B cell (primary cell): ENCODE results near the gene HIRA. TPM values are rescaled to one million over a fixed set of nuclear protein-coding genes. Genes with fewer than 3 reads are reported as not detected.

Source experiments
- ATAC-seq: fragments of 200-7000 bp; cut with Tn5 transposase; one replicate; pipeline ENCODE4 v1.10.0; 2021; ENCODE audit warnings: low read depth, mild to moderate bottlenecking, moderate number of reproducible peaks, moderate library complexity
- CTCF ChIA-PET: fragments of 350-600 bp; sonication (Branson Sonifier 250); formaldehyde crosslinking; loops from one replicate; lab custom pipeline; 2021; ENCODE audit warnings: antibody characterized with exemption, inconsistent platforms; lab: Charles Lee
- POLR2A ChIA-PET: fragments of 350-600 bp; sonication (Branson Sonifier 250); formaldehyde crosslinking; loops from one replicate; lab custom pipeline; 2021; ENCODE audit warnings: antibody characterized with exemption; lab: Charles Lee
- DNase-seq: peaks from one replicate; pipeline ENCODE4 v3.0.0; 2013
- H2AFZ ChIP-seq: 2 replicates; pipeline ENCODE4 v1.6.1; 2012; ENCODE audit warnings: mild to moderate bottlenecking, low read depth, low read length; ENCODE audit not compliant: insufficient read depth, poor library complexity, severe bottlenecking
- H3K27ac ChIP-seq, 2 donors: 1 replicate in 1 of 2; 2 replicates in 1 of 2; pipeline ENCODE4 v1.5.1; 2012 to 2013; ENCODE audit warnings: low read length in 2 of 2, mild to moderate bottlenecking in 2 of 2, moderate library complexity in 1 of 2
- H3K27me3 ChIP-seq, 4 experiments: fragments of 200-600 bp in 1 of 4; sonication (generic) in 1 of 4; replicated peaks in 1 of 4; 1 replicate in 2 of 4; 2 replicates in 2 of 4; pipeline versions ENCODE4 v1.6.1 to v1.7.0; 2013 to 2016; ENCODE audit warnings: low read length in 3 of 4, mild to moderate bottlenecking in 2 of 4, mixed read lengths in 1 of 4, moderate library complexity in 1 of 4; ENCODE audit not compliant: insufficient read depth in 4 of 4, control insufficient read depth in 3 of 4; ENCODE audit errors: control extremely low read depth in 1 of 4
- H3K36me3 ChIP-seq, 2 experiments: replicated peaks in 1 of 2; 1 replicate in 1 of 2; 2 replicates in 1 of 2; pipeline versions ENCODE4 v1.6.1 to v1.7.1; 2013; ENCODE audit warnings: low read length in 1 of 2; ENCODE audit not compliant: insufficient read depth in 2 of 2, control insufficient read depth in 1 of 2; ENCODE audit errors: control extremely low read depth in 1 of 2, extremely low read depth in 1 of 2
- H3K4me1 ChIP-seq, 2 donors: fragments of 200-600 bp in 1 of 2; sonication (generic) in 1 of 2; 1 replicate in 1 of 2; 2 replicates in 1 of 2; pipeline versions ENCODE4 v1.5.1 to v1.6.1; 2013 to 2017; ENCODE audit warnings: low read length in 2 of 2; ENCODE audit not compliant: control insufficient read depth in 2 of 2, insufficient read depth in 2 of 2
- H3K4me2 ChIP-seq: replicated peaks from 2 replicates; pipeline ENCODE3; 2012; ENCODE audit warnings: mild to moderate bottlenecking, low read depth, low read length; ENCODE audit not compliant: poor library complexity, severe bottlenecking
- H3K4me3 ChIP-seq, 5 experiments: fragments of 200-600 bp in 1 of 5; sonication (generic) in 1 of 5; 1 replicate in 3 of 5; 2 replicates in 2 of 5; pipeline versions ENCODE4 v1.5.1 to v1.7.0; 2011 to 2016; ENCODE audit warnings: low read length in 4 of 5, mild to moderate bottlenecking in 4 of 5, low read depth in 2 of 5, control low read depth in 1 of 5, moderate library complexity in 1 of 5; ENCODE audit not compliant: insufficient read depth in 1 of 5; ENCODE audit errors: control extremely low read depth in 1 of 5, extremely low read depth in 1 of 5
- H3K79me2 ChIP-seq: fragments of 200-600 bp; sonication (generic); one replicate; pipeline ENCODE4 v1.6.0; 2016; ENCODE audit warnings: low read length; ENCODE audit not compliant: control insufficient read depth, insufficient read depth
- H3K9ac ChIP-seq: fragments of 200-600 bp; sonication (generic); 2 replicates; pipeline ENCODE4 v1.6.1; 2017; ENCODE audit warnings: mild to moderate bottlenecking, low read length, moderate library complexity
- H3K9me3 ChIP-seq, 3 donors: one replicate each; pipeline versions ENCODE4 v1.6.1 to v1.7.1; 2013; ENCODE audit warnings: low read length in 2 of 3; ENCODE audit not compliant: control insufficient read depth in 2 of 3, insufficient read depth in 1 of 3; ENCODE audit errors: control extremely low read depth in 1 of 3
- H4K20me1 ChIP-seq: 2 replicates; pipeline ENCODE4 v1.6.0; 2012; ENCODE audit warnings: mild to moderate bottlenecking, low read length; ENCODE audit not compliant: insufficient read depth, control insufficient read depth, poor library complexity, severe bottlenecking
- H3K27ac Mint-ChIP-seq: one replicate; pipeline ENCODE4 v1.8.0; 2021; ENCODE audit warnings: mixed read lengths
- H3K27me3 Mint-ChIP-seq: one replicate; pipeline ENCODE4 v1.8.0; 2021; ENCODE audit warnings: mixed read lengths
- H3K4me1 Mint-ChIP-seq: one replicate; pipeline ENCODE4 v1.8.0; 2021; ENCODE audit warnings: mixed read lengths
- H3K4me3 Mint-ChIP-seq: one replicate; pipeline ENCODE4 v1.8.0; 2021; ENCODE audit warnings: mixed read lengths
- H3K9me3 Mint-ChIP-seq: one replicate; pipeline ENCODE4 v1.8.0; 2022; ENCODE audit warnings: mixed read lengths; ENCODE audit not compliant: insufficient read depth
- EZH2 ChIP-seq: IDR thresholded peaks from 2 replicates; pipeline ENCODE4 v1.6.1; 2012; ENCODE audit warnings: borderline replicate concordance, low read depth, mild to moderate bottlenecking, moderate library complexity, low read length; ENCODE audit not compliant: insufficient read depth, poor library complexity, severe bottlenecking
- whole genome bisulfite sequencing: methylation state at CpG from one replicate; pipeline ENCODE4 v1.1.5; 2013; ENCODE audit warnings: missing lambda C conversion rate; ENCODE audit not compliant: insufficient coverage; 5-methylcytosine and 5-hydroxymethylcytosine counted together
- intact Hi-C: fragments of 100-400 bp; cut with micrococcal nuclease; formaldehyde crosslinking; loops from one replicate; pipeline ENCODE4 v1.10.0; 2022
- polyA plus RNA-seq: library from polyadenylated mRNA; depleted of rRNA; stranded (reverse); fragments of >200 nt; gene quantifications from 2 replicates; pipeline ENCODE4 v1.2.3, GENCODE V29; 2012
- total RNA-seq, 2 donors: library from RNA; stranded (reverse); fragments of 120-200 nt in 1 of 2; gene quantifications; 1 replicate in 1 of 2; 2 replicates in 1 of 2; pipeline versions ENCODE4 v1.2.3 to v1.2.4, GENCODE V29; 2013 to 2022
- TF ChIP-seq, protein P1 (sequence below): fragments of 200-600 bp; IDR thresholded peaks from one replicate; pipeline ENCODE4 v1.8.0; 2022; ENCODE audit warnings: antibody characterized with exemption, mild to moderate bottlenecking

HIRA gene
- total and polyA plus RNA-seq, 2 donors (not counting 1 experiment from before 2014, with no cell fraction given), result 28.3 to 34.5 TPM

DNA sequence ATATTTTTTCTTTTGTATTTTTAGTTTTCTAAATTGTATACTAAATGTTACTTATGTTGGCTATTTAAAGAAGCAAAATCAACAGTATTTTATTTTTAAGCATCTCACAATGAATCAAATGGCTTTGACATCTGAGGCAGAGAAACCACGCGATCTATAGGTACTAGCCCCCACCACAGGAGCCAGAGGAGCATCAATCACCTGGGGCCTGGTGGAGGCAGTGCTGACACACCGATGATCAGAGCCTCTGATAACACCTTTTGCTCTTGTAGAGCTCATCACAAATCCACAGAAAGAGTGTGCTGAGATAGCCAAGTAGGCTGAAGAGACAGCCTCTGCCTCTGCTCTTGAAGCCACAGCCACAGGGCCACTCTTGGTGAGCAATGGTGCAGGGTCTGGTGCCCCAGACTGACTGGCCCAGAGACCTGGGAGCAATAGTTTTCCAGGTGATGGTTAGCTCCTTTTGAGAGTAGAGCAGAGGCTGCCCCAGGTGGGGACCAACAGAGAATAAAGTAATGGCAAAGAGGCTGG lies 25.2 kb downstream of the HIRA start:
- WGBS, result 94% methylated on average over 3 of the region's 3 CpGs
- no peaks in the 10 kb centered on the region for H3K27me3 Mint-ChIP-seq
- no peaks in the 10 kb centered on the region for H3K27me3 ChIP-seq
- H3K9ac ChIP-seq, result no peak overlapping the region
- intact Hi-C loops, result no loop called here
- H3K9me3 ChIP-seq, result no peaks in the 10 kb centered on the region
- ATAC-seq (no peak), DNase-seq (no peak)
- peaks cover 6 to 8% of the 10 kb centered on the region in 2 donors for H3K4me1 ChIP-seq
- no peak overlapping the region for H3K27ac ChIP-seq
- no peaks in the 10 kb centered on the region for H3K79me2 ChIP-seq
- peaks cover 15% of the 10 kb centered on the region for H3K4me1 Mint-ChIP-seq
- no peak overlapping the region for H3K4me3 ChIP-seq
- TF ChIP-seq, protein P1, sequence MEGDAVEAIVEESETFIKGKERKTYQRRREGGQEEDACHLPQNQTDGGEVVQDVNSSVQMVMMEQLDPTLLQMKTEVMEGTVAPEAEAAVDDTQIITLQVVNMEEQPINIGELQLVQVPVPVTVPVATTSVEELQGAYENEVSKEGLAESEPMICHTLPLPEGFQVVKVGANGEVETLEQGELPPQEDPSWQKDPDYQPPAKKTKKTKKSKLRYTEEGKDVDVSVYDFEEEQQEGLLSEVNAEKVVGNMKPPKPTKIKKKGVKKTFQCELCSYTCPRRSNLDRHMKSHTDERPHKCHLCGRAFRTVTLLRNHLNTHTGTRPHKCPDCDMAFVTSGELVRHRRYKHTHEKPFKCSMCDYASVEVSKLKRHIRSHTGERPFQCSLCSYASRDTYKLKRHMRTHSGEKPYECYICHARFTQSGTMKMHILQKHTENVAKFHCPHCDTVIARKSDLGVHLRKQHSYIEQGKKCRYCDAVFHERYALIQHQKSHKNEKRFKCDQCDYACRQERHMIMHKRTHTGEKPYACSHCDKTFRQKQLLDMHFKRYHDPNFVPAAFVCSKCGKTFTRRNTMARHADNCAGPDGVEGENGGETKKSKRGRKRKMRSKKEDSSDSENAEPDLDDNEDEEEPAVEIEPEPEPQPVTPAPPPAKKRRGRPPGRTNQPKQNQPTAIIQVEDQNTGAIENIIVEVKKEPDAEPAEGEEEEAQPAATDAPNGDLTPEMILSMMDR, result no peak
- no peak for TF ChIP-seq EZH2
- H4K20me1 ChIP-seq, result peaks cover 12% of the 10 kb centered on the region
- no peak overlapping the region for H3K4me2 ChIP-seq
- no peak overlapping the region for H3K27ac Mint-ChIP-seq
- no peak overlapping the region for H3K4me3 Mint-ChIP-seq
- ChIA-PET POLR2A (no interaction called here), CTCF (interaction anchor here (0.7 to 1.1 kb wide), 2 partner anchors 16 to 22 kb away, joined by 3 read pairs; no protein-coding TSS in a partner anchor)
- H3K9me3 Mint-ChIP-seq, result no peaks in the 10 kb centered on the region
- no peak overlapping the region for H2AFZ ChIP-seq
- peaks cover 0 to 68% of the 10 kb centered on the region in 2 experiments for H3K36me3 ChIP-seq

DNA sequence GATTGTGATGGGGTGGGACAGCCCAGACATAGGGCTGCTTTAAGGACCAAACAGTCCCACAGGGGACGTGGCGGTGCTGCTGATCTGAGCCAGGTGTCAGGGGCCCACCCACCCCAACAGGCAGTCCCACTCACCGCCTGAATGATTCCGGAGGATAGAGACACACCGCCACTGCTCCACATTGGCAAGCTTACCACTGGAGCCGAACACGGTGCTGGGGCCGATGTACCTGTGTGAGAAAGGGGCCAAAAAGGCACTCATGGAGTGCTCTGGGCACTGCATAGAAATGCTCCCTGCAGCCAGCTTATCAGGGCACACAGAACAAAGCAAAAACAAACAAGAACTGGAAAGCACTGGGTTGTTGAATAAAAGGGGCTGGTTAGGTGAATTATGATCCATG lies 25.9 kb downstream of the HIRA start:
- Histone ChIP-seq H3K9me3 (no peaks in the 10 kb centered on the region), H3K4me1 (peaks cover 6 to 8% of the 10 kb centered on the region in 2 donors), H3K4me2 (no peak overlapping the region), H3K36me3 (peaks cover 0 to 73% of the 10 kb centered on the region in 2 experiments), H3K27me3 (no peaks in the 10 kb centered on the region), H3K27ac (no peak overlapping the region), H3K79me2 (no peaks in the 10 kb centered on the region), H2AFZ (no peak overlapping the region), H3K4me3 (no peak overlapping the region), H3K9ac (no peak overlapping the region), H4K20me1 (peaks cover 5% of the 10 kb centered on the region)
- CTCF ChIA-PET, result interaction anchor here (1.1 kb wide), 1 partner anchor 15 kb away, joined by 3 read pairs; no protein-coding TSS in a partner anchor
- H3K4me1 Mint-ChIP-seq, result peaks cover 11% of the 10 kb centered on the region
- POLR2A ChIA-PET, result no interaction called here
- ATAC-seq (no peak), DNase-seq (no peak)
- H3K4me3 Mint-ChIP-seq, result no peak overlapping the region
- no peaks in the 10 kb centered on the region for H3K9me3 Mint-ChIP-seq
- WGBS, result 100% methylated on average over 8 of the region's 8 CpGs
- H3K27me3 Mint-ChIP-seq, result no peaks in the 10 kb centered on the region
- no peak for TF ChIP-seq EZH2
- TF ChIP-seq, protein P1, result no peak
- intact Hi-C loops, result no loop called here
- H3K27ac Mint-ChIP-seq, result no peak overlapping the region
